Activated T-cell treated with anti-CD3 and anti-CD28 coated beads, Interleukin-2, amount 50 U/mL, for 1 hour (primary cell): ENCODE measurements around the gene RHBDD2.
"Not testable (repeated sequence)": the region's sequence is repeated elsewhere in the genome, so short reads cannot be mapped to it uniquely, and the experiment has no call there.

Source experiments
- DNase-seq: peaks from one replicate; pipeline ENCODE4 v3.0.0-alpha.2; 2020

The RHBDD2 gene

GRCh38 chr7:75889223-75889825 lies 10.5 kb downstream of the RHBDD2 start:
- DNase-seq: no peak

- DNase-seq: no peak
Observed at GRCh38 chr7:75889826-75890225, 11.0 kb downstream of the RHBDD2 start.

- not testable (repeated sequence) for DNase-seq
Observed at GRCh38 chr7:75891237-75891636, 12.4 kb downstream of the RHBDD2 start.

- no peak for DNase-seq
Observed at GRCh38 chr7:75891815-75892411, 13.1 kb downstream of the RHBDD2 start.

- no peak for DNase-seq
Observed at GRCh38 chr7:75892634-75893272, 13.9 kb downstream of the RHBDD2 start.

- no peak for DNase-seq
Observed at GRCh38 chr7:75896803-75897327, 18.0 kb downstream of the RHBDD2 start.

GRCh38 chr7:75900617-75901315 lies 21.9 kb downstream of the RHBDD2 start:
- DNase-seq: no peak

- DNase-seq: no peak
Observed at GRCh38 chr7:75905785-75906604, 27.2 kb downstream of the RHBDD2 start.

- no peak for DNase-seq
Observed at GRCh38 chr7:75906991-75907667, 28.3 kb downstream of the RHBDD2 start.

GRCh38 chr7:75907668-75908039 lies 28.8 kb downstream of the RHBDD2 start:
- DNase-seq: not testable (repeated sequence)

GRCh38 chr7:75909521-75910132 lies 30.8 kb downstream of the RHBDD2 start:
- no peak for DNase-seq

GRCh38 chr7:75911186-75911585 lies 32.4 kb downstream of the RHBDD2 start:
- DNase-seq: not testable (repeated sequence)

- DNase-seq: no peak
Observed at GRCh38 chr7:75913437-75913836, 34.6 kb downstream of the RHBDD2 start.

- DNase-seq: no peak
Observed at GRCh38 chr7:75914169-75914654, 35.4 kb downstream of the RHBDD2 start.

- peak; percentile 99 for DNase-seq
Observed at GRCh38 chr7:75914655-75915415, 36.0 kb downstream of the RHBDD2 start, which contains the start of gene POR. TSS of gene POR (plus strand) at chr7:75915155. CDS start at chr7:75954002, 38,847 bp downstream.

- DNase-seq: peak; percentile 31
Observed at GRCh38 chr7:75915416-75916156, 36.8 kb downstream of the RHBDD2 start.

- DNase-seq: no peak
Observed at GRCh38 chr7:75916259-75916658, 37.4 kb downstream of the RHBDD2 start.

GRCh38 chr7:75916685-75917634 lies 38.1 kb downstream of the RHBDD2 start:
- DNase-seq: no peak
